Neural cell (in vitro differentiated cells): ENCODE data around the gene CMTM8. TPM values are rescaled to one million over a fixed set of nuclear protein-coding genes. Genes with fewer than 3 reads are reported as not detected.

Experiments
- H2AFZ ChIP-seq: fragments of 200-600, 300-800 bp; sonication (generic), shearing (Covaris generic); 2 replicates; pipeline ENCODE4 v1.6.0; 2014; ENCODE audit warnings: low read depth, mild to moderate bottlenecking, antibody characterized with exemption, low read length, moderate library complexity
- H3F3A ChIP-seq: fragments of 200-600 bp; shearing (Covaris generic); 2 replicates; pipeline ENCODE4 v1.6.1; 2016; ENCODE audit warnings: mild to moderate bottlenecking, moderate library complexity, mixed read lengths, antibody characterized with exemption, low read length; ENCODE audit not compliant: insufficient read depth, poor library complexity, severe bottlenecking
- H3K27ac ChIP-seq: fragments of 200-600, 300-800 bp; sonication (generic), shearing (Covaris generic); 2 replicates; pipeline ENCODE4 v1.5.1; 2014; ENCODE audit warnings: mild to moderate bottlenecking, low read length, moderate library complexity
- H3K27me3 ChIP-seq: fragments of 300-800, 200-600 bp; sonication (generic), shearing (Covaris generic); 2 replicates; pipeline ENCODE4 v1.6.0; 2014; ENCODE audit warnings: mild to moderate bottlenecking, low read depth, low read length, moderate library complexity; ENCODE audit not compliant: insufficient read depth
- H3K36me3 ChIP-seq: fragments of 300-800, 200-600 bp; sonication (generic), shearing (Covaris generic); 2 replicates; pipeline ENCODE4 v1.5.1; 2014; ENCODE audit warnings: mild to moderate bottlenecking, antibody characterized with exemption, low read length, moderate library complexity; ENCODE audit not compliant: insufficient read depth
- H3K4me2 ChIP-seq: fragments of 300-800, 200-600 bp; sonication (generic), shearing (Covaris generic); 2 replicates; pipeline ENCODE4 v1.6.0; 2014; ENCODE audit warnings: mild to moderate bottlenecking, low read length
- H3K4me3 ChIP-seq: fragments of 300-800, 200-600 bp; sonication (generic), shearing (Covaris generic); 2 replicates; pipeline ENCODE4 v1.5.1; 2014; ENCODE audit warnings: mild to moderate bottlenecking, low read length, moderate library complexity
- H3K79me2 ChIP-seq: fragments of 200-600 bp; shearing (Covaris generic); replicated peaks from 2 replicates; pipeline ENCODE4 v1.6.0; 2014; ENCODE audit warnings: mild to moderate bottlenecking, low read length, moderate library complexity; ENCODE audit not compliant: insufficient read depth
- H3K9ac ChIP-seq: fragments of 300-800, 200-600 bp; sonication (generic), shearing (Covaris generic); 2 replicates; pipeline ENCODE4 v1.6.1; 2016; ENCODE audit warnings: mild to moderate bottlenecking, low read length, mixed read lengths
- H3K9me2 ChIP-seq: fragments of 200-600 bp; shearing (Covaris generic); 2 replicates; pipeline ENCODE4 v1.6.1; 2016; ENCODE audit warnings: mild to moderate bottlenecking, low read length, mixed read lengths; ENCODE audit not compliant: insufficient read depth
- H3K9me3 ChIP-seq: fragments of 200-600, 300-800 bp; sonication (generic), shearing (Covaris generic); 2 replicates; pipeline ENCODE4 v1.6.1; 2016; ENCODE audit warnings: mild to moderate bottlenecking, mixed run types, low read length, moderate library complexity, mixed read lengths
- H4K20me1 ChIP-seq: fragments of 200-600 bp; shearing (Covaris generic); 2 replicates; pipeline ENCODE4 v1.6.1; 2016; ENCODE audit warnings: mild to moderate bottlenecking, mixed run types; ENCODE audit not compliant: insufficient read depth
- CTCF ChIP-seq: fragments of 450-650 bp; IDR thresholded peaks from 2 replicates; pipeline ENCODE4 v1.5.1; 2014; ENCODE audit warnings: antibody characterized with exemption, mild to moderate bottlenecking, moderate library complexity; ENCODE audit not compliant: poor library complexity, severe bottlenecking
- EP300 ChIP-seq: fragments of 450-650 bp; conservative IDR thresholded peaks from 2 replicates; pipeline ENCODE4 v1.6.1; 2014; ENCODE audit warnings: antibody characterized with exemption, mild to moderate bottlenecking, moderate library complexity; ENCODE audit not compliant: poor library complexity, severe bottlenecking
- EZH2 ChIP-seq: fragments of 200-600, 300-800 bp; shearing (Covaris generic), sonication (generic); IDR thresholded peaks from 2 replicates; pipeline ENCODE4 v1.6.1; 2014; ENCODE audit warnings: antibody characterized with exemption, low read length, borderline replicate concordance, mild to moderate bottlenecking; ENCODE audit not compliant: insufficient read depth, poor library complexity, severe bottlenecking
- MXI1 ChIP-seq: fragments of 450-650 bp; conservative IDR thresholded peaks from 2 replicates; pipeline ENCODE4 v1.6.1; 2014; ENCODE audit warnings: antibody characterized with exemption, mild to moderate bottlenecking; ENCODE audit not compliant: poor library complexity, severe bottlenecking
- POLR2AphosphoS5 ChIP-seq: IDR thresholded peaks from 2 replicates; pipeline ENCODE4 v1.6.1; 2012
- RAD21 ChIP-seq: fragments of 450-650 bp; conservative IDR thresholded peaks from 2 replicates; pipeline ENCODE4 v1.6.1; 2014; ENCODE audit warnings: antibody characterized with exemption, mild to moderate bottlenecking, moderate library complexity
- SMC3 ChIP-seq: fragments of 450-650 bp; conservative IDR thresholded peaks from 2 replicates; pipeline ENCODE4 v1.6.1; 2014; ENCODE audit warnings: antibody characterized with exemption, mild to moderate bottlenecking, moderate library complexity; ENCODE audit not compliant: poor library complexity
- TAF1 ChIP-seq: IDR thresholded peaks from 2 replicates; pipeline ENCODE4 v1.6.1; 2012; ENCODE audit warnings: low read depth
- polyA plus RNA-seq: library from polyadenylated mRNA; depleted of rRNA; stranded (reverse); fragments of >200 nt; gene quantifications from 2 replicates; pipeline ENCODE4 v1.2.3, GENCODE V29; 2014
- TF ChIP-seq, protein P1 (sequence below): IDR thresholded peaks from 2 replicates; pipeline ENCODE4 v1.6.1; 2012; ENCODE audit warnings: borderline replicate concordance

Gene CMTM8
- polyA plus RNA-seq, 1 donor from 2014 or later: not detected

- Histone ChIP-seq H3F3A (no peaks in the 10 kb centered on the region), H3K4me3 (no peak overlapping the region), H3K79me2 (no peaks in the 10 kb centered on the region), H3K9ac (no peak overlapping the region), H3K9me3 (no peaks in the 10 kb centered on the region), H3K27ac (no peak overlapping the region), H3K36me3 (no peaks in the 10 kb centered on the region), H3K27me3 (no peaks in the 10 kb centered on the region), H3K9me2 (no peaks in the 10 kb centered on the region), H3K4me2 (no peak overlapping the region), H4K20me1 (no peaks in the 10 kb centered on the region), H2AFZ (no peak overlapping the region)
- TF ChIP-seq SMC3 (no peak), RAD21 (no peak), CTCF (no peak), TAF1 (no peak), EP300 (no peak), POLR2AphosphoS5 (no peak), EZH2 (no peak), MXI1 (no peak)
- TF ChIP-seq, protein P1, sequence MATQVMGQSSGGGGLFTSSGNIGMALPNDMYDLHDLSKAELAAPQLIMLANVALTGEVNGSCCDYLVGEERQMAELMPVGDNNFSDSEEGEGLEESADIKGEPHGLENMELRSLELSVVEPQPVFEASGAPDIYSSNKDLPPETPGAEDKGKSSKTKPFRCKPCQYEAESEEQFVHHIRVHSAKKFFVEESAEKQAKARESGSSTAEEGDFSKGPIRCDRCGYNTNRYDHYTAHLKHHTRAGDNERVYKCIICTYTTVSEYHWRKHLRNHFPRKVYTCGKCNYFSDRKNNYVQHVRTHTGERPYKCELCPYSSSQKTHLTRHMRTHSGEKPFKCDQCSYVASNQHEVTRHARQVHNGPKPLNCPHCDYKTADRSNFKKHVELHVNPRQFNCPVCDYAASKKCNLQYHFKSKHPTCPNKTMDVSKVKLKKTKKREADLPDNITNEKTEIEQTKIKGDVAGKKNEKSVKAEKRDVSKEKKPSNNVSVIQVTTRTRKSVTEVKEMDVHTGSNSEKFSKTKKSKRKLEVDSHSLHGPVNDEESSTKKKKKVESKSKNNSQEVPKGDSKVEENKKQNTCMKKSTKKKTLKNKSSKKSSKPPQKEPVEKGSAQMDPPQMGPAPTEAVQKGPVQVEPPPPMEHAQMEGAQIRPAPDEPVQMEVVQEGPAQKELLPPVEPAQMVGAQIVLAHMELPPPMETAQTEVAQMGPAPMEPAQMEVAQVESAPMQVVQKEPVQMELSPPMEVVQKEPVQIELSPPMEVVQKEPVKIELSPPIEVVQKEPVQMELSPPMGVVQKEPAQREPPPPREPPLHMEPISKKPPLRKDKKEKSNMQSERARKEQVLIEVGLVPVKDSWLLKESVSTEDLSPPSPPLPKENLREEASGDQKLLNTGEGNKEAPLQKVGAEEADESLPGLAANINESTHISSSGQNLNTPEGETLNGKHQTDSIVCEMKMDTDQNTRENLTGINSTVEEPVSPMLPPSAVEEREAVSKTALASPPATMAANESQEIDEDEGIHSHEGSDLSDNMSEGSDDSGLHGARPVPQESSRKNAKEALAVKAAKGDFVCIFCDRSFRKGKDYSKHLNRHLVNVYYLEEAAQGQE: no peak
Measured at GRCh38 chr3:32283304-32283703, 44.8 kb downstream of the CMTM8 start.

DNA sequence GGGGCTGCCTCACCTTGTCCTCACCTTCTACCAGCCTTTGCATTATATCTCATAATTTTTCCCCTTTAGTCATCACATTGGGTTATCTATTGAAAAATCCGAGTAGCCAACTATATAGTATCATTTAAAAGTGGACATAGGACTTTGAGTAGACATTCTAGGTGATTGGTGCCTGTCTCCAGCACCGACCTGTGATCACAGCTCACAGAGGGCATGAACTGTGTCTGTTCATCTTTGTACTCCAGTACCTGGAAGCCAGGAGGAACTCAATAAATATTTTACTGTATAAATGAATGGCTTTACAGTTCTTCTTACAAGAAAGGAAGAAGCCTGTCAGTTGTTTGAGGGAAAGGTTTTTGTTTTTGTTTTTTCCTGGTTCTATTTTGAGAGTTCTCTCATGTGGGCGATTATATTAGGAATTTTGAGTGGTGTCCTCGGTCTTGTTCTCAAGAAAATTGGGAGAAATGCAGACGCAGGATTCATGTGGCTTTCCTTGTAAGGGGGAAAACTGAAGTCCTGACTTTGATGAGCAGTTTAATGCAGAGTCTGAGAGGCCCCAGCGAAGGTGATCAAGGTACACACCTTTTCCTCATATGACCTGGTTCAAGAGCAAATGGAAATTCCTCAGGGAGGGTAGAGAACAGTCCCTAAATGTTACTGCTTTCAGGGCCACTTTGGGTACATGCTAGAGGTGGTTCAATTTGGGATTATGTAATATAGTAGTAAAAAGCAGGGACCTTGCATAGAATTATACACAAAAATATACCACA is 46.1 kb downstream of the CMTM8 start:
- no peak overlapping the region for H3K9ac ChIP-seq
- no peak overlapping the region for H2AFZ ChIP-seq
- no peaks in the 10 kb centered on the region for H3K9me2 ChIP-seq
- no peak overlapping the region for H3K4me2 ChIP-seq
- H3K9me3 ChIP-seq: no peaks in the 10 kb centered on the region
- TF ChIP-seq TAF1: no peak
- H3K4me3 ChIP-seq: no peak overlapping the region
- no peaks in the 10 kb centered on the region for H4K20me1 ChIP-seq
- no peaks in the 10 kb centered on the region for H3K27me3 ChIP-seq
- no peaks in the 10 kb centered on the region for H3K36me3 ChIP-seq
- H3F3A ChIP-seq: no peaks in the 10 kb centered on the region
- no peak overlapping the region for H3K27ac ChIP-seq
- H3K79me2 ChIP-seq: no peaks in the 10 kb centered on the region
